SK-N-SH (cell line): ENCODE data around the gene ENTPD2.

Experiments
- JUND ChIP-seq: IDR thresholded peaks from 2 replicates; pipeline ENCODE4 v1.4.0; 2012
- MEF2A ChIP-seq: IDR thresholded peaks from 2 replicates; pipeline ENCODE4 v1.4.0; 2012; ENCODE audit warnings: low read depth, borderline replicate concordance
- RAD21 ChIP-seq: IDR thresholded peaks from 2 replicates; pipeline ENCODE4 v1.6.1; 2012; ENCODE audit warnings: mild to moderate bottlenecking, low read length
- RCOR1 ChIP-seq: fragments of 150-350 bp; IDR thresholded peaks from 2 replicates; pipeline ENCODE4 v1.6.1; 2017; ENCODE audit warnings: antibody characterized with exemption, low read length
- RFX5 ChIP-seq: IDR thresholded peaks from 2 replicates; pipeline ENCODE4 v1.6.1; 2012; ENCODE audit warnings: mild to moderate bottlenecking, improper control_type of control experiment, low read length
- RXRA ChIP-seq: IDR thresholded peaks from 2 replicates; pipeline ENCODE4 v1.4.0; 2012; ENCODE audit warnings: low read depth, mild to moderate bottlenecking, borderline replicate concordance
- SIN3A ChIP-seq: IDR thresholded peaks from 2 replicates; pipeline ENCODE4 v1.6.1; 2012; ENCODE audit warnings: low read depth, mild to moderate bottlenecking, low read length, moderate library complexity, borderline replicate concordance
- TAF1 ChIP-seq: IDR thresholded peaks from 2 replicates; pipeline ENCODE4 v1.6.1; 2012; ENCODE audit warnings: low read depth, mild to moderate bottlenecking, low read length, moderate library complexity, borderline replicate concordance
- TF ChIP-seq, protein P1 (sequence below): fragments of 200-600 bp; sonication (generic); IDR thresholded peaks from 2 replicates; pipeline ENCODE4 v1.6.1; 2017; ENCODE audit warnings: antibody characterized with exemption, mild to moderate bottlenecking, moderate library complexity
- TF ChIP-seq, protein P2 (sequence below): IDR thresholded peaks from 2 replicates; pipeline ENCODE4 v1.4.0; 2012; ENCODE audit warnings: low read depth, borderline replicate concordance
- TF ChIP-seq, protein P3 (sequence below): IDR thresholded peaks from 2 replicates; pipeline ENCODE4 v1.6.1; 2012; ENCODE audit warnings: mild to moderate bottlenecking, low read depth, low read length, moderate library complexity

DNA sequence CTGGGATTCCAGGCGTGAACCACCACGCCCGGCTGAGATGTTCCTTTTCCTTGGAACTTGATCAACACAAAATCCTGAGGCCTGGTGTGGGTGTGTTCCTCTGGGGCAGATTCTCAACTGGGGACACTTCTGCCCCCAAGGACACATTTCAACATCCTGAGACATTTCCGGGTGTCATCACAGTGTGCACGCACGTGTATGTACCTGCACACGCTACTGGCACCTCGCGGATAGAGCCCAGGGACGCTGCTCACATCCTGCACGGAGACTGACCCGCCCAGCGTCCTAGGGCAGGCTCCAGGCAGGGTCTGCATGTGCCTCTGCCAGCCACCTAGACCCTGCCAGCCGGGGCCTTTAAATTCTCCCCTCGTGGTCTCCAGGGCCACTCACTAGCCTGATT lies 8.5 kb upstream of the ENTPD2 start:
- TF ChIP-seq, protein P1, sequence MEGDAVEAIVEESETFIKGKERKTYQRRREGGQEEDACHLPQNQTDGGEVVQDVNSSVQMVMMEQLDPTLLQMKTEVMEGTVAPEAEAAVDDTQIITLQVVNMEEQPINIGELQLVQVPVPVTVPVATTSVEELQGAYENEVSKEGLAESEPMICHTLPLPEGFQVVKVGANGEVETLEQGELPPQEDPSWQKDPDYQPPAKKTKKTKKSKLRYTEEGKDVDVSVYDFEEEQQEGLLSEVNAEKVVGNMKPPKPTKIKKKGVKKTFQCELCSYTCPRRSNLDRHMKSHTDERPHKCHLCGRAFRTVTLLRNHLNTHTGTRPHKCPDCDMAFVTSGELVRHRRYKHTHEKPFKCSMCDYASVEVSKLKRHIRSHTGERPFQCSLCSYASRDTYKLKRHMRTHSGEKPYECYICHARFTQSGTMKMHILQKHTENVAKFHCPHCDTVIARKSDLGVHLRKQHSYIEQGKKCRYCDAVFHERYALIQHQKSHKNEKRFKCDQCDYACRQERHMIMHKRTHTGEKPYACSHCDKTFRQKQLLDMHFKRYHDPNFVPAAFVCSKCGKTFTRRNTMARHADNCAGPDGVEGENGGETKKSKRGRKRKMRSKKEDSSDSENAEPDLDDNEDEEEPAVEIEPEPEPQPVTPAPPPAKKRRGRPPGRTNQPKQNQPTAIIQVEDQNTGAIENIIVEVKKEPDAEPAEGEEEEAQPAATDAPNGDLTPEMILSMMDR = no peak
- no peak for TF ChIP-seq RAD21
- TF ChIP-seq RFX5 = no peak
- no peak for TF ChIP-seq TAF1
- TF ChIP-seq SIN3A = no peak
- TF ChIP-seq RXRA = no peak
- TF ChIP-seq, protein P2, sequence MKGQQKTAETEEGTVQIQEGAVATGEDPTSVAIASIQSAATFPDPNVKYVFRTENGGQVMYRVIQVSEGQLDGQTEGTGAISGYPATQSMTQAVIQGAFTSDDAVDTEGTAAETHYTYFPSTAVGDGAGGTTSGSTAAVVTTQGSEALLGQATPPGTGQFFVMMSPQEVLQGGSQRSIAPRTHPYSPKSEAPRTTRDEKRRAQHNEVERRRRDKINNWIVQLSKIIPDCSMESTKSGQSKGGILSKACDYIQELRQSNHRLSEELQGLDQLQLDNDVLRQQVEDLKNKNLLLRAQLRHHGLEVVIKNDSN = no peak
- TF ChIP-seq RCOR1 = no peak
- no peak for TF ChIP-seq MEF2A
- no peak for TF ChIP-seq JUND
- TF ChIP-seq, protein P3, sequence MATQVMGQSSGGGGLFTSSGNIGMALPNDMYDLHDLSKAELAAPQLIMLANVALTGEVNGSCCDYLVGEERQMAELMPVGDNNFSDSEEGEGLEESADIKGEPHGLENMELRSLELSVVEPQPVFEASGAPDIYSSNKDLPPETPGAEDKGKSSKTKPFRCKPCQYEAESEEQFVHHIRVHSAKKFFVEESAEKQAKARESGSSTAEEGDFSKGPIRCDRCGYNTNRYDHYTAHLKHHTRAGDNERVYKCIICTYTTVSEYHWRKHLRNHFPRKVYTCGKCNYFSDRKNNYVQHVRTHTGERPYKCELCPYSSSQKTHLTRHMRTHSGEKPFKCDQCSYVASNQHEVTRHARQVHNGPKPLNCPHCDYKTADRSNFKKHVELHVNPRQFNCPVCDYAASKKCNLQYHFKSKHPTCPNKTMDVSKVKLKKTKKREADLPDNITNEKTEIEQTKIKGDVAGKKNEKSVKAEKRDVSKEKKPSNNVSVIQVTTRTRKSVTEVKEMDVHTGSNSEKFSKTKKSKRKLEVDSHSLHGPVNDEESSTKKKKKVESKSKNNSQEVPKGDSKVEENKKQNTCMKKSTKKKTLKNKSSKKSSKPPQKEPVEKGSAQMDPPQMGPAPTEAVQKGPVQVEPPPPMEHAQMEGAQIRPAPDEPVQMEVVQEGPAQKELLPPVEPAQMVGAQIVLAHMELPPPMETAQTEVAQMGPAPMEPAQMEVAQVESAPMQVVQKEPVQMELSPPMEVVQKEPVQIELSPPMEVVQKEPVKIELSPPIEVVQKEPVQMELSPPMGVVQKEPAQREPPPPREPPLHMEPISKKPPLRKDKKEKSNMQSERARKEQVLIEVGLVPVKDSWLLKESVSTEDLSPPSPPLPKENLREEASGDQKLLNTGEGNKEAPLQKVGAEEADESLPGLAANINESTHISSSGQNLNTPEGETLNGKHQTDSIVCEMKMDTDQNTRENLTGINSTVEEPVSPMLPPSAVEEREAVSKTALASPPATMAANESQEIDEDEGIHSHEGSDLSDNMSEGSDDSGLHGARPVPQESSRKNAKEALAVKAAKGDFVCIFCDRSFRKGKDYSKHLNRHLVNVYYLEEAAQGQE = no peak
